Thoracic aorta (tissue), 2 donors: ENCODE results near the gene TOPAZ1. TPM values are rescaled to one million over a fixed set of nuclear protein-coding genes. Genes with fewer than 3 reads are reported as not detected.

Source experiments
- ATAC-seq: fragments of 150-250 bp; one replicate; pipeline ENCODE4 v1.8.0; 2017; ENCODE audit warnings: low read depth; ENCODE audit not compliant: insufficient number of reproducible peaks, low FRiP score
- DNase-seq: peaks from one replicate; pipeline ENCODE4 v3.0.0-alpha.2; 2020; ENCODE audit warnings: low spot score
- H3K27ac ChIP-seq, 2 donors: fragments of 200-600 bp; sonication (generic); 1 replicate in 1 of 2; 2 replicates in 1 of 2; pipeline ENCODE4 v1.5.1; 2016; ENCODE audit warnings: mild to moderate bottlenecking in 2 of 2, moderate library complexity in 2 of 2
- H3K27me3 ChIP-seq: fragments of 200-600 bp; sonication (generic); replicated peaks from 2 replicates; pipeline ENCODE4 v1.6.0; 2016; ENCODE audit warnings: mild to moderate bottlenecking; ENCODE audit not compliant: insufficient read depth
- H3K36me3 ChIP-seq: fragments of 200-600 bp; sonication (generic); one replicate; pipeline ENCODE4 v1.5.1; 2016
- H3K4me1 ChIP-seq, 2 donors: fragments of 200-600 bp; sonication (generic); 1 replicate in 1 of 2; 2 replicates in 1 of 2; pipeline versions ENCODE4 v1.5.1 to v1.6.0; 2016; ENCODE audit warnings: low read depth in 2 of 2, mild to moderate bottlenecking in 1 of 2; ENCODE audit not compliant: control insufficient read depth in 1 of 2
- H3K4me3 ChIP-seq: fragments of 200-600 bp; sonication (generic); 2 replicates; pipeline ENCODE4 v1.5.1; 2016; ENCODE audit warnings: mild to moderate bottlenecking
- H3K9me3 ChIP-seq: fragments of 200-600 bp; sonication (generic); 2 replicates; pipeline ENCODE4 v1.5.1; 2016
- total RNA-seq, 2 donors: library from RNA; depleted of rRNA; stranded (reverse); fragments of >200 nt; gene quantifications; one replicate each; pipeline versions ENCODE4 v1.1.0 to v1.2.3, GENCODE V29; 2016
- TF ChIP-seq, protein P1 (sequence below): fragments of 200-600 bp; sonication (generic); IDR thresholded peaks from one replicate; pipeline ENCODE4 v1.5.1; 2019; ENCODE audit warnings: antibody characterized with exemption

The TOPAZ1 gene
- total RNA-seq, 2 donors from 2014 or later, result not detected

- H3K9me3 ChIP-seq, result no peaks in the 10 kb centered on the region
- TF ChIP-seq, protein P1, sequence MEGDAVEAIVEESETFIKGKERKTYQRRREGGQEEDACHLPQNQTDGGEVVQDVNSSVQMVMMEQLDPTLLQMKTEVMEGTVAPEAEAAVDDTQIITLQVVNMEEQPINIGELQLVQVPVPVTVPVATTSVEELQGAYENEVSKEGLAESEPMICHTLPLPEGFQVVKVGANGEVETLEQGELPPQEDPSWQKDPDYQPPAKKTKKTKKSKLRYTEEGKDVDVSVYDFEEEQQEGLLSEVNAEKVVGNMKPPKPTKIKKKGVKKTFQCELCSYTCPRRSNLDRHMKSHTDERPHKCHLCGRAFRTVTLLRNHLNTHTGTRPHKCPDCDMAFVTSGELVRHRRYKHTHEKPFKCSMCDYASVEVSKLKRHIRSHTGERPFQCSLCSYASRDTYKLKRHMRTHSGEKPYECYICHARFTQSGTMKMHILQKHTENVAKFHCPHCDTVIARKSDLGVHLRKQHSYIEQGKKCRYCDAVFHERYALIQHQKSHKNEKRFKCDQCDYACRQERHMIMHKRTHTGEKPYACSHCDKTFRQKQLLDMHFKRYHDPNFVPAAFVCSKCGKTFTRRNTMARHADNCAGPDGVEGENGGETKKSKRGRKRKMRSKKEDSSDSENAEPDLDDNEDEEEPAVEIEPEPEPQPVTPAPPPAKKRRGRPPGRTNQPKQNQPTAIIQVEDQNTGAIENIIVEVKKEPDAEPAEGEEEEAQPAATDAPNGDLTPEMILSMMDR, result no peak
- no peaks in the 10 kb centered on the region for H3K4me1 ChIP-seq
- no peaks in the 10 kb centered on the region for H3K27me3 ChIP-seq
- no peak for ATAC-seq
- H3K36me3 ChIP-seq, result peaks cover 7% of the 10 kb centered on the region
- DNase-seq, result no peak
- no peak overlapping the region for H3K4me3 ChIP-seq
- no peak overlapping the region for H3K27ac ChIP-seq
Observed at GRCh38 chr3:44365952-44366351, 124.3 kb downstream of the TOPAZ1 start.

DNA sequence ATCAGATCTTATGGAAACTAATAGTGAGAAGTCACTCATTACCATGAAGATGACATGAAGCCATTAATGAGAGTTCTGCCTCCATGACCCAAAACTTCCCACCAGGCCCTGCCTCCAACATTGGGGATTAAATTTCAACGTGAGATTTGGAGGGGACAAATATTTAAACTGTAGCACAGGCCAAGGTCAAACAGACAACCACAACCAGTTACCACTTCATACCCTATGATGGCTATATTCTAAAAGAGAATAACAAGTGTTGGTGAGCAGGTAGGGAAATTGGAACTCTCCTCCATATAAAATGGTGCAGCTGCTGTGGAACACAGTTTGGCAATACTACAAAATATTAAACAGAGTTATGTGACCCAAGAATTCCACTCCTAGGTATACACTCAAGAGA, 133.8 kb downstream of the TOPAZ1 start:
- Histone ChIP-seq H3K27me3 (no peaks in the 10 kb centered on the region), H3K27ac (no peak overlapping the region), H3K4me1 (no peaks in the 10 kb centered on the region), H3K4me3 (no peak overlapping the region), H3K36me3 (peaks cover 8% of the 10 kb centered on the region), H3K9me3 (no peaks in the 10 kb centered on the region)
- no peak for DNase-seq
- TF ChIP-seq, protein P1, result no peak
- ATAC-seq, result no peak

Other genes starting within 250 kb of the TOPAZ1 start
- 10 to 100 TPM; 14.8 to 32.1 TPM for gene TCAIM, start 96.9 kb downstream of the TOPAZ1 start, total RNA-seq
- gene ZNF445, start 235.8 kb downstream of the TOPAZ1 start, total RNA-seq, result 10 to 100 TPM in 1 of 2 donors, 1 to 10 TPM in 1; 9.2 to 15.7 TPM